Activated CD4-positive, alpha-beta T cell treated with anti-CD3 and anti-CD28 coated beads, Interleukin-2, amount 10 ng/mL, durations not matched to agents 24 days and 14 days (primary cell): ENCODE data around the gene FKBP8. TPM values are rescaled to one million over a fixed set of nuclear protein-coding genes. Genes with fewer than 3 reads are reported as not detected.
"Not testable (repeated sequence)": the region's sequence is repeated elsewhere in the genome, so short reads cannot be mapped to it uniquely, and the experiment has no call there.

Source experiments
- DNase-seq: peaks from one replicate; pipeline ENCODE4 v3.0.0; 2022
- H3K27ac Mint-ChIP-seq: one replicate; pipeline ENCODE4 v1.8.0; 2022; ENCODE audit warnings: mild to moderate bottlenecking, mixed read lengths
- H3K27me3 Mint-ChIP-seq: one replicate; pipeline ENCODE4 v1.8.0; 2022; ENCODE audit warnings: mixed read lengths
- H3K36me3 Mint-ChIP-seq: one replicate; pipeline ENCODE4 v1.8.0; 2022; ENCODE audit warnings: low read depth, mild to moderate bottlenecking, mixed read lengths
- H3K4me1 Mint-ChIP-seq: one replicate; pipeline ENCODE4 v1.8.0; 2021; ENCODE audit warnings: mixed read lengths
- H3K4me3 Mint-ChIP-seq: one replicate; pipeline ENCODE4 v1.8.0; 2022; ENCODE audit warnings: mild to moderate bottlenecking, moderate library complexity, mixed read lengths
- H3K9me3 Mint-ChIP-seq: one replicate; pipeline ENCODE4 v1.8.0; 2021; ENCODE audit warnings: mixed read lengths
- intact Hi-C: fragments of 100-400 bp; cut with micrococcal nuclease; formaldehyde crosslinking; loops from one replicate; pipeline ENCODE4 v1.15.1; 2023
- total RNA-seq: library from RNA; stranded (reverse); gene quantifications from 2 replicates; pipeline ENCODE4 v1.2.3, GENCODE V29; 2022

Gene FKBP8
- total RNA-seq, 1 donor from 2014 or later, result 170 TPM

DNA sequence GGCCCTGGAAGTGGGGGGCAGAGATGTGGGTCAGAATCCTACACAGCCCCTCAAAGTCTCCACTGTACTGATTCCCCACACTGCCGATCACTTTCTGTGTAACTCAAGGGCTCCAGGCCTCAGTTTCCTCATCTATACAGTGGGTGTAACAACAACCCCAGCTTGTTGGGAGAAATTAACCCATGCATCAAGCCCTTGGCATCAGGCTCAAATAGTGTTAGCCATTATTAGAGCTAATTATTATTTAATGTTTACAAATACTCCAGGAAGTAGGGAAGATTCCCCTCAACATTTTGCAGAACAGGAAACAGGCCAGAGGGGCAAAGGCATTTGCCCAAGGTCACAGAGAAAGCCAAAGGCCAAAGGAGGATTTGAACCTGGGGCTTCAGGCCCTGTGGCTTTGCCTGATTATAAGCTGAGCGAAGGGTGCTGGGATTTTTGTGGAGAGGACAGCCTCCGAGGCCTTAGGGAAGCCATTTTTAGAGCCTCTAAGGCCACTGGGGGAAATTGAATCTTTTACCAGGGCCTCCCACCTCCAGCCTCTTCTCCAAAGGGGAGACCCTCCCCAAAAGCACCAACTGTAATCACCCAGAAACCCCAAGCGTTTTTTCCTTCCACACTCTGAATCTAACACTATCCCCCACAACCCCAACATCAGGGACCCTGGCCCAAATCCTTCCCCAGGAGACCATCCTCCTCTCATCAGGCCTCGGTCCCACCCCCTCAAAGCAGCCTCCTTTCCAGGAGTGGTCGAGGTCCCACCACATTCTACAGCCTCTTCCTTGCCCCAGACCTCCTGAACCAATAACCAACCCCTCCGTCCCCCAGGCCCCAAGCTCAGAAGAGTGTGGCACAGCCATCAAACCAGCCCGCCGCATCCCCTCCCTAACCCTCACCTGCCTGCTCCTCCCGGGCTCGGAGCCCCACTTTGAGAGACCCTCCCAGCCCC, 1.1 kb downstream of the FKBP8 start:
- DNase-seq, result peak; percentile 72
- Mint-ChIP-seq H3K4me3 (peak overlapping the region; percentile 96), H3K27me3 (no peaks in the 10 kb centered on the region), H3K27ac (peak overlapping the region; percentile 88), H3K9me3 (no peaks in the 10 kb centered on the region), H3K36me3 (peaks cover 19% of the 10 kb centered on the region), H3K4me1 (peaks cover 22% of the 10 kb centered on the region)
- intact Hi-C loops, result no loop called here

- H3K27ac Mint-ChIP-seq, result peak overlapping the region; percentile 37
- peaks cover 22% of the 10 kb centered on the region for H3K4me1 Mint-ChIP-seq
- no peaks in the 10 kb centered on the region for H3K9me3 Mint-ChIP-seq
- peaks cover 24% of the 10 kb centered on the region for H3K36me3 Mint-ChIP-seq
- H3K27me3 Mint-ChIP-seq, result no peaks in the 10 kb centered on the region
- H3K4me3 Mint-ChIP-seq, result peak overlapping the region; percentile 96
- DNase-seq, result no peak
- intact Hi-C loops, result no loop called here
Observed at GRCh38 chr19:18541258-18541991, 1.9 kb downstream of the FKBP8 start.

DNA sequence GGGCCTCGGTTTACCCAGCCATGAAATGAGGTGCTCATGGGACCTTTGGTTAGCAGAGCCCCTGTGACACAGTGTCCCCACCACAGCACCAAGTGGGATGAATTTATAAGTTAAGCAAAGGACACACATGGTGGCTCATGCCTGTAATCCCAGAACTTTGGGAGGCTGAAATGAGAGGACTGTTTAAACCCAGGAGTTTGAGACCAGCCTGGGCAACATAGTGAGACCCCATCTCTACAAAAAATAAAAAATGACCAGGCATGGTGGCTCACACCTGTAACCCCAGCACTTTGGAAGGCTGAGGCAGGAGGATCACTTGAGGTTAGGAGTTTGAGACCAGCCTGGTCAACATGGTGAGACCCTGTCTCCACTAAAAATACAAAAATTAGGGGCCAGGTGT, 3.2 kb downstream of the FKBP8 start:
- Mint-ChIP-seq H3K27ac (peak overlapping the region; percentile 20), H3K4me1 (peaks cover 21% of the 10 kb centered on the region), H3K36me3 (peaks cover 29% of the 10 kb centered on the region)
- intact Hi-C loops, H3K4me3 Mint-ChIP-seq, H3K9me3 Mint-ChIP-seq, H3K27me3 Mint-ChIP-seq, DNase-seq: not testable (repeated sequence)

DNA sequence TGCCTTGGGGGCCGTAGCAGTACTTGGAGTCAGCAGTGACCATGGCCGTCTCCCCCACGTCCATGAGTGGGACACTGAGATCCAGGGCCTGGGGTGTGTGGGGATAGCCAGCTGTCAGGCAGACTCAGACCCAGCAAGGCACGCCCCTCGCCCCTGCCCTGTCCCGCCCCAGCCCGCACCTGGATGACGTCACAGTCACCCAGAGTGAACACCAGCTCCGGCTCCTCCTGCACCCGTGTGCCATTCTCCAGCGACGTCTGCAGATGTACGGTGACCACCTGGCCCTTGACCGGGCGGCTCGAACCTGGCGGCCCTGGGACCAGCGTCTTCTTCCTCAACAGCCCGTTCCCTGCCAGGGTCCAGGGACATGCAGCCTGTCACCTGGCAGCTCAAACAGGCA, 4.0 kb downstream of the FKBP8 start:
- no peaks in the 10 kb centered on the region for H3K27me3 Mint-ChIP-seq
- peaks cover 18% of the 10 kb centered on the region for H3K4me1 Mint-ChIP-seq
- H3K4me3 Mint-ChIP-seq, result no peak overlapping the region
- H3K27ac Mint-ChIP-seq, result no peak overlapping the region
- intact Hi-C loops, result no loop called here
- peaks cover 31% of the 10 kb centered on the region for H3K36me3 Mint-ChIP-seq
- no peaks in the 10 kb centered on the region for H3K9me3 Mint-ChIP-seq
- DNase-seq, result no peak

DNA sequence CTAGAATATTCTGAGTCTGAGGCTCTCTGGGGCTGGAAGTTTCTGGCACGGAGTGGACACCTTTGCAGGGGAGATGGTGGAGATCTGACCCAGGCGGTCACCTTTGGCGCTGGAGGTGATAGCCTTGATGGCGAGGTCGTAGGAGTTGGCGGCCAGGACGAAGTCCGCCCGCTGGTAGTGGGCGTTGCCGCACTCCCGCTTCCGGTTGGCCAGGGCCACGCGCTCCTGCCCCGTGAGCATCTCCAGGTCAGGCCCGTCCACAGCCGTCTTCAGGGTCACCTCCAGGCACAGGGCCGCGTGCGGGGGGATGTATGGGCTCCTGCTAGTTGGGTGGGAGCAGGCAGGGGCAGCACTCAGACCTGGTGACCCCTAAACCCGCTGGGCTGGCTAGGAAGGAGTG, 5.3 kb downstream of the FKBP8 start:
- intact Hi-C loops, result no loop called here
- Mint-ChIP-seq H3K9me3 (no peaks in the 10 kb centered on the region), H3K27ac (no peak overlapping the region), H3K36me3 (peaks cover 33% of the 10 kb centered on the region), H3K4me1 (peaks cover 11% of the 10 kb centered on the region), H3K4me3 (no peak overlapping the region), H3K27me3 (no peaks in the 10 kb centered on the region)
- no peak for DNase-seq

DNA sequence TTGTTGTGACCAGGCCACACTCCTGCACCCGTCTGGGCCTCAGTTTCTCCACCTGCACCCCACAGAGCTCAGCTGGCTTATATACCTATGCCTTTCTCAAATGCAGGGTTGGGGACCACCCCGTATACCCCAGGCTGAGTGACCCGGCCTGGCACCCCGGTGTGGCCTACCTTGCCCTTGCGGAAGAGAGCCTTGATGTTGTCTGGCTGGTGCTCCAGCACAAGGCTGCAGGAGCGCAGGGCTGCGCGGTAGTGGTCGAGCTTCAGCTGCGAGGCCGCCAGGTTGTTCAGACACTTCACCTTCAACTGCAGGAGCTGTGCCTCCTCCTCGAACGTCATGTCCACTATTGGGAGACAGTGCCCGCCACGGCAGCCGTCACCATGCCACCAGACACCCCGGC, 5.9 kb downstream of the FKBP8 start:
- Mint-ChIP-seq H3K4me1 (peaks cover 9% of the 10 kb centered on the region), H3K27ac (no peak overlapping the region), H3K27me3 (no peaks in the 10 kb centered on the region), H3K9me3 (no peaks in the 10 kb centered on the region), H3K36me3 (peaks cover 33% of the 10 kb centered on the region), H3K4me3 (no peak overlapping the region)
- intact Hi-C loops, result no loop called here
- no peak for DNase-seq

DNA sequence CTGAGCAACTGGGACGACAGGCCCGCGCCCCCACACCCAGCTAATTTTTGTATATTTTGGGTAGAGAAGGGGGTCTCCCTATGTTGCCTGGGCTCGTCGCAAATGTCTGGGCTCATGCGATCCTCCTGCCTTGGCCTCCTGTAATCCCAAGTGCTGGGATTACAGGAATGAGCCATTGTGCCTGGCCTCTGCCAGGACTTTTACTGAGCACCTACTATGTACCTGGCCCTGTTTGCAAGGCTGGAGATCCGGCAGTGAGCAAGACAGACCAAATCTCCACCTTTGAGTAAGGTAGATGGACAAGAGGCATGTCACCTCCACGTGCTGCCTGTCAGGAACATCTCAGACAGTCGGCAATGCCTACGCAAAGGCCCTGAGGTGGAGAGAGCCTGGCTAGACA, 6.9 kb downstream of the FKBP8 start:
- H3K27ac Mint-ChIP-seq, result no peak overlapping the region
- intact Hi-C loops, result no loop called here
- peaks cover 3% of the 10 kb centered on the region for H3K4me1 Mint-ChIP-seq

GRCh38 chr19:18533058-18533457, 10.3 kb downstream of the FKBP8 start:
- H3K36me3 Mint-ChIP-seq, result peaks cover 29% of the 10 kb centered on the region
- no peak for DNase-seq
- H3K4me1 Mint-ChIP-seq, result no peaks in the 10 kb centered on the region
- H3K9me3 Mint-ChIP-seq, result no peaks in the 10 kb centered on the region
- intact Hi-C loops, result no loop called here
- H3K27ac Mint-ChIP-seq, result no peak overlapping the region
- H3K27me3 Mint-ChIP-seq, result no peaks in the 10 kb centered on the region
- H3K4me3 Mint-ChIP-seq, result no peak overlapping the region

More for the DNA sequence above, 6.9 kb downstream of the FKBP8 start:
- DNase-seq, result no peak
- Mint-ChIP-seq H3K4me3 (no peak overlapping the region), H3K36me3 (peaks cover 38% of the 10 kb centered on the region), H3K27me3 (no peaks in the 10 kb centered on the region), H3K9me3 (no peaks in the 10 kb centered on the region)

DNA sequence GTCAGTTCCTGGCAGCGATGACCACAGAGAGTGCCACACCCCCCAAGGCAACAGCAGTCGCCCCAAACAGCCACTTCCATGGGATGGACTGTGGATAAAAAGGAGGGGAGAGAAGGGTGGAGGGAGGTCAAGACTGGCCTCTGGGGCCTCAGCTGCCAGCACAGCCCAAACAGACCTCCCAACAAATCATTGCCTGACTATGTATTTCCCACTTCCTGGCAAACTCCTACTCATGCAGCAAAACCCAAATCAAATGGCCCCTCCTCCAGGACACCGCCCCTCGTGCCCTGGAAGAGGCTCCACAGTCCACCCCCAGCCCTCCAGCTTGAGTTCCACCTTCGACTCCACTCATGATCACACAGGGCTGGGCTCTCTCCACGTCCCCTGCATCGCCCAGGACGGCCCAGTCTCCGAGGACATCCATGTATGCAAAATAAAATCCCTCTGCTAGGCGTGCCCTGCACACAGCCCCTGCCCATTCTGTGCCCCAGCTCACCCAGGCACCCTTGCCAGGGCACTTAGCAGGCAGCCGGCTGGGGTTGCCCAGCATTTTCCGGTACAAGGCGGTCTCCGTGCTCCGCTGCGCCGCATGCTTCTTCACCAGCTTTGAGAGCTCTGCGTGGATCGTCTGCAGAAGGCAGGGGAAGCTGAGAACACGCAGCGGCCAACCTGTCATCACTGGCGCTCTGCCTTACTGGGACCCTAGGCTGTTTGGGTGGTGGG, 11.0 kb downstream of the FKBP8 start:
- peaks cover 25% of the 10 kb centered on the region for H3K36me3 Mint-ChIP-seq
- DNase-seq, result no peak
- peak overlapping the region; percentile 34 for H3K27ac Mint-ChIP-seq
- H3K4me3 Mint-ChIP-seq, result no peak overlapping the region
- no peaks in the 10 kb centered on the region for H3K27me3 Mint-ChIP-seq
- intact Hi-C loops, result no loop called here
- H3K9me3 Mint-ChIP-seq, result no peaks in the 10 kb centered on the region
- H3K4me1 Mint-ChIP-seq, result no peaks in the 10 kb centered on the region

- DNase-seq, result no peak
- H3K27me3 Mint-ChIP-seq, result no peaks in the 10 kb centered on the region
- intact Hi-C loops, result no loop called here
- peaks cover 21% of the 10 kb centered on the region for H3K36me3 Mint-ChIP-seq
- H3K27ac Mint-ChIP-seq, result no peak overlapping the region
- no peaks in the 10 kb centered on the region for H3K9me3 Mint-ChIP-seq
- no peak overlapping the region for H3K4me3 Mint-ChIP-seq
- H3K4me1 Mint-ChIP-seq, result no peaks in the 10 kb centered on the region
Observed at GRCh38 chr19:18531485-18531884, 11.9 kb downstream of the FKBP8 start.

GRCh38 chr19:18529782-18530181, 13.6 kb downstream of the FKBP8 start:
- Mint-ChIP-seq H3K4me3 (no peak overlapping the region), H3K27me3 (no peaks in the 10 kb centered on the region)
- intact Hi-C loops, result no loop called here

GRCh38 chr19:18526316-18526715, 17.1 kb downstream of the FKBP8 start:
- no peak overlapping the region for H3K27ac Mint-ChIP-seq
- H3K9me3 Mint-ChIP-seq, result no peaks in the 10 kb centered on the region
- peaks cover 1% of the 10 kb centered on the region for H3K27me3 Mint-ChIP-seq
- H3K4me1 Mint-ChIP-seq, result peaks cover 4% of the 10 kb centered on the region
- no peak overlapping the region for H3K4me3 Mint-ChIP-seq
- intact Hi-C loops, result no loop called here
- DNase-seq, result no peak
- H3K36me3 Mint-ChIP-seq, result peaks cover 2% of the 10 kb centered on the region

More at GRCh38 chr19:18529782-18530181, 13.6 kb downstream of the FKBP8 start:
- Mint-ChIP-seq H3K27ac (no peak overlapping the region), H3K4me1 (no peaks in the 10 kb centered on the region), H3K36me3 (peaks cover 14% of the 10 kb centered on the region), H3K9me3 (no peaks in the 10 kb centered on the region)
- no peak for DNase-seq

GRCh38 chr19:18523841-18524240, 19.5 kb downstream of the FKBP8 start:
- Mint-ChIP-seq H3K27ac (peak overlapping the region; percentile 8), H3K9me3 (no peaks in the 10 kb centered on the region)

More at GRCh38 chr19:18523841-18524240, 19.5 kb downstream of the FKBP8 start:
- H3K4me1 Mint-ChIP-seq, result peaks cover 14% of the 10 kb centered on the region
- H3K27me3 Mint-ChIP-seq, result peaks cover 1% of the 10 kb centered on the region
- intact Hi-C loops, result no loop called here
- H3K4me3 Mint-ChIP-seq, result peak overlapping the region; percentile 45
- peaks cover 3% of the 10 kb centered on the region for H3K36me3 Mint-ChIP-seq
- DNase-seq, result no peak
